HK-2 (cell line): ENCODE data around the gene NT5C3B.
"Not testable (repeated sequence)": the region's sequence is repeated elsewhere in the genome, so short reads cannot be mapped to it uniquely, and the experiment has no call there.

Experiments
- DNase-seq: peaks from one replicate; pipeline ENCODE4 v3.0.0-alpha.2; 2018; ENCODE audit not compliant: unreplicated experiment

The NT5C3B gene

GRCh38 chr17:41784207-41784744 is 51.8 kb downstream of the NT5C3B start:
- peak; percentile 55 for DNase-seq

GRCh38 chr17:41782142-41782541 is 53.9 kb downstream of the NT5C3B start:
- no peak for DNase-seq

GRCh38 chr17:41781404-41782110 is 54.5 kb downstream of the NT5C3B start:
- no peak for DNase-seq

GRCh38 chr17:41779954-41780353 is 56.1 kb downstream of the NT5C3B start:
- no peak for DNase-seq

- DNase-seq: peak; percentile 54
These were observed 58.4 kb downstream of the NT5C3B start for GRCh38 chr17:41777574-41778188.

- DNase-seq: peak; percentile 73
These were observed 58.9 kb downstream of the NT5C3B start for GRCh38 chr17:41777157-41777573.

GRCh38 chr17:41776262-41776900 is 59.7 kb downstream of the NT5C3B start:
- DNase-seq: not testable (repeated sequence)

GRCh38 chr17:41775394-41776226 is 60.4 kb downstream of the NT5C3B start:
- no peak for DNase-seq
